Loucy (cell line): ENCODE results near the gene H2BK1.

Experiments used
- CTCF ChIP-seq: fragments of 200-600 bp; sonication (generic); conservative IDR thresholded peaks from 2 replicates; pipeline ENCODE4 v1.5.1; 2014; ENCODE audit warnings: mild to moderate bottlenecking, antibody characterized with exemption, low read length
- EZH2phosphoT487 ChIP-seq: fragments of 200-600 bp; IDR thresholded peaks from 2 replicates; pipeline ENCODE4 v1.6.1; 2018; ENCODE audit warnings: antibody characterized with exemption, mild to moderate bottlenecking, moderate library complexity, borderline replicate concordance

- no peak for TF ChIP-seq CTCF
- no peak for TF ChIP-seq EZH2phosphoT487
These were observed 38.9 kb upstream of the H2BK1 start for GRCh38 chr7:151249034-151249731.
